IPS-18a (cell line): ENCODE results near the gene PTGDR2.

Source experiments
- H3K27ac ChIP-seq: one replicate; pipeline ENCODE4 v1.5.1; 2013; ENCODE audit warnings: low read length
- H3K27me3 ChIP-seq: one replicate; pipeline ENCODE4 v1.6.1; 2013; ENCODE audit warnings: mild to moderate bottlenecking, low read length; ENCODE audit not compliant: control insufficient read depth, insufficient read depth
- H3K36me3 ChIP-seq: one replicate; pipeline ENCODE4 v1.6.1; 2013; ENCODE audit warnings: low read depth, low read length; ENCODE audit not compliant: control insufficient read depth
- H3K4me1 ChIP-seq: one replicate; pipeline ENCODE4 v1.6.1; 2013; ENCODE audit warnings: low read depth, low read length; ENCODE audit not compliant: control insufficient read depth
- H3K4me3 ChIP-seq: one replicate; pipeline ENCODE4 v1.5.1; 2013; ENCODE audit warnings: low read length
- H3K9ac ChIP-seq: one replicate; pipeline ENCODE4 v1.6.1; 2013; ENCODE audit warnings: mild to moderate bottlenecking, low read length, moderate library complexity
- H3K9me3 ChIP-seq: one replicate; pipeline ENCODE4 v1.6.1; 2013; ENCODE audit warnings: low read depth, low read length; ENCODE audit not compliant: control insufficient read depth

Gene PTGDR2

DNA sequence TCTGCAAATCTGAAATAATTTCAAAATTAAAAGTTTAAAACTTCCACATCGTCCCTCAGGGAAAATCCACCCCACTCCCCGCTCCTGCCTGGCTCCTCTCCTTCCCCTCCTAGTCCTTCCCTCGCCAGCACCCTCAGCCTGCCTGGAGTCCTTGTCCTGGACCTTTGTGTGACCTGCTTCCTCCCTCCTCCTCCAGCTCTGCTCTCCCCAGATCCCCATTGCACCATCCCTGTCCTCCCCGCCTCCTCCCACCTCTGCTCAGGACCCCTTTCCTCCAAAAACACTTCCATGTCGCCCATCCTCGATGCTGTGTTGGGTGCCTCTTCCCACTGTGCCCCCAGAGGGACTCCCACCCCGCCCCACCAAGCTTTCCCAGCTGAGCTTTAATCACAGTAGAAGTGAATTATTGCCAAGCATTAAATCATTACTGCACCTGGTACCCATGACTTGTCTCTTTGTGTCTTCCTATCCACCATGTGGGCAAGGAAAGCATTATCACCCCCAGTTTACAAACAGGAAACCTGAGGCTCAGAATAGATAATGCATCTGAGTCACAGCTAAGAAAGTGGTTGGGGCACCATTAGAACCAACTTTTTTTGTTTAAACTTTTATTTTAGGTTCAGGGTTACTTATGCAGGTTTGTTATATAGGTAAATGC lies 9.2 kb upstream of the PTGDR2 start:
- no peak overlapping the region for H3K27ac ChIP-seq
- no peaks in the 10 kb centered on the region for H3K27me3 ChIP-seq
- no peak overlapping the region for H3K4me3 ChIP-seq
- H3K9ac ChIP-seq, result no peak overlapping the region
- H3K4me1 ChIP-seq, result no peaks in the 10 kb centered on the region
- H3K36me3 ChIP-seq, result no peaks in the 10 kb centered on the region
- H3K9me3 ChIP-seq, result no peaks in the 10 kb centered on the region

GRCh38 chr11:60863550-60864521 lies 8.1 kb upstream of the PTGDR2 start:
- Histone ChIP-seq H3K27ac (no peak overlapping the region), H3K27me3 (no peaks in the 10 kb centered on the region), H3K9me3 (no peaks in the 10 kb centered on the region), H3K9ac (no peak overlapping the region), H3K4me1 (no peaks in the 10 kb centered on the region), H3K4me3 (no peak overlapping the region), H3K36me3 (no peaks in the 10 kb centered on the region)

- Histone ChIP-seq H3K27ac (no peak overlapping the region), H3K9ac (no peak overlapping the region), H3K9me3 (no peaks in the 10 kb centered on the region), H3K27me3 (no peaks in the 10 kb centered on the region), H3K4me1 (no peaks in the 10 kb centered on the region), H3K4me3 (no peak overlapping the region), H3K36me3 (no peaks in the 10 kb centered on the region)
Measured at GRCh38 chr11:60862171-60862570, 6.4 kb upstream of the PTGDR2 start.

- H3K9ac ChIP-seq, result no peak overlapping the region
- no peaks in the 10 kb centered on the region for H3K36me3 ChIP-seq
- H3K27me3 ChIP-seq, result no peaks in the 10 kb centered on the region
- H3K4me3 ChIP-seq, result no peak overlapping the region
- H3K9me3 ChIP-seq, result no peaks in the 10 kb centered on the region
- no peak overlapping the region for H3K27ac ChIP-seq
- H3K4me1 ChIP-seq, result no peaks in the 10 kb centered on the region
Measured at GRCh38 chr11:60860943-60861342, 5.2 kb upstream of the PTGDR2 start.

- Histone ChIP-seq H3K4me1 (no peaks in the 10 kb centered on the region), H3K27ac (no peak overlapping the region), H3K27me3 (no peaks in the 10 kb centered on the region), H3K9me3 (no peaks in the 10 kb centered on the region), H3K4me3 (no peak overlapping the region), H3K36me3 (no peaks in the 10 kb centered on the region), H3K9ac (no peak overlapping the region)
Measured at GRCh38 chr11:60859616-60860250, 4.0 kb upstream of the PTGDR2 start.

DNA sequence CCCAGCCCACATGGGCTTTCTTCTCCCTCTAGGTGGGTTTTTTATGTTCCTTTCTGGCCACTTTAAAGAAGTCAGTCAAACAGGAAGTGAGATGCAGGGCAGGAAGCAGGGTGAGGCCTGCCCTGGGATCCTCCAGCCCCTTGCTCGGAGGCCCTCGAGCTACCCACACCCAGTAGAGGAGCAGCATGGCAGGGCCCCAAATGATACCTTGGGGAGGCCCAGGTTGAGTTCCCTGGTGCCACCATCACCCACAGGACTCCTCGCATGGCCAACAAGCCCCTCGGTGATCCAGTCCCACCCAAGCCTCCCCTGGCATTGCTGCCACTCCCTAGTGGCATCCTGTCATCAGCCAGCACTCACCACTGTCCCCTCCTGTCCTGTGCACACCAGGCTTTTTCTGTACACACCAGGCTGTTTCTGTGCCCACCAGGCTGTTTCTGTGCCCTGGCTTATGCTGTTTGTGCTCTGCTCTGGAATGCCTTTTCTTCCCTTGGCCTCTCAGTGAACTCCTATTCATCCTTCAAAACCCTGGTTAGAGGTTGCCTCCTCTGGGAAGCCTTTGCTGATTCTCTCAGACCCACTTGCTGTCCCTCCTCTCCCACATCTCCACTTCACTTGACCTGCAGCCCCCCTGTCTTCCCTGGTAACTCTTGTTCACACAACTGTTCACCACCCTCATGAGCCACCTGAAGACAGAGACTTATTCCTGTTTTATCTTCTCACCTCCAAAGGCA lies 3.1 kb upstream of the PTGDR2 start:
- no peak overlapping the region for H3K4me3 ChIP-seq
- H3K36me3 ChIP-seq, result no peaks in the 10 kb centered on the region
- H3K9me3 ChIP-seq, result no peaks in the 10 kb centered on the region
- H3K27me3 ChIP-seq, result no peaks in the 10 kb centered on the region
- H3K4me1 ChIP-seq, result no peaks in the 10 kb centered on the region
- no peak overlapping the region for H3K9ac ChIP-seq
- no peak overlapping the region for H3K27ac ChIP-seq

GRCh38 chr11:60858236-60858635 lies 2.5 kb upstream of the PTGDR2 start:
- Histone ChIP-seq H3K4me1 (no peaks in the 10 kb centered on the region), H3K9ac (no peak overlapping the region), H3K27me3 (peaks cover 3% of the 10 kb centered on the region), H3K4me3 (no peak overlapping the region), H3K36me3 (no peaks in the 10 kb centered on the region), H3K27ac (no peak overlapping the region), H3K9me3 (no peaks in the 10 kb centered on the region)

GRCh38 chr11:60857378-60858232 lies 1.9 kb upstream of the PTGDR2 start:
- Histone ChIP-seq H3K4me3 (no peak overlapping the region), H3K27ac (no peak overlapping the region), H3K4me1 (no peaks in the 10 kb centered on the region), H3K9me3 (no peaks in the 10 kb centered on the region), H3K27me3 (peaks cover 6% of the 10 kb centered on the region), H3K36me3 (no peaks in the 10 kb centered on the region), H3K9ac (no peak overlapping the region)

- H3K36me3 ChIP-seq, result peaks cover 12% of the 10 kb centered on the region
- H3K4me1 ChIP-seq, result no peaks in the 10 kb centered on the region
- no peak overlapping the region for H3K4me3 ChIP-seq
- no peak overlapping the region for H3K27ac ChIP-seq
- H3K9ac ChIP-seq, result no peak overlapping the region
- H3K9me3 ChIP-seq, result no peaks in the 10 kb centered on the region
- H3K27me3 ChIP-seq, result peaks cover 6% of the 10 kb centered on the region
Measured at GRCh38 chr11:60854847-60855725, 664 bp downstream of the PTGDR2 start.
